Skin of body (tissue), 2 donors: ENCODE measurements around the gene CRX. TPM values are rescaled to one million over a fixed set of nuclear protein-coding genes. Genes with fewer than 3 reads are reported as not detected.
"Not testable (repeated sequence)": the region's sequence is repeated elsewhere in the genome, so short reads cannot be mapped to it uniquely, and the experiment has no call there.

ENCODE experiments used
- DNase-seq: peaks from one replicate; lab custom pipeline; 2025; lab: John Stamatoyannopoulos, UW
- total RNA-seq: library from RNA; depleted of rRNA; stranded (reverse); fragments of >200 nt; gene quantifications from one replicate; pipeline ENCODE4 v1.2.3, GENCODE V29; 2014

The CRX gene
- total RNA-seq, 1 donor from 2014 or later = not detected

DNA sequence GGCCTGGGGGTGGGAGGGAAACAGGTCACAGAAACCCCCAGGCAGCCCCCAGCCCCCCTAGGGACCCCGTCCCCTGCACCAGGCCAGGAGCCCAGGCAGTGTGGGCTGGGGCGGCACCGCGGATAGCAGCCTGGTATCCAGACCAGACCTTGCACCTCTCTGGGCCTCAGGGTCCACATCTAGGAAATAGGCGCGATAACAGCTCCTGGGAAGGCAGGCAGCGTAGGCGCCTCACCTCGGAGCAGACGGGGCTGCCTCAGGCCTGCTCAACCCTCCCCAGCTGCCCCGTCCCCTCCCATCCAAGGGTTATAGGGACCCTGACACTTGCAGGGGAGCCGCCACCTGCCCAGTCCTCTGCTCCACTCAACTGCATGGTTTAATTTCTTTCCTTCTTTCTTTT is 18.1 kb upstream of the CRX start:
- DNase-seq = not testable (repeated sequence)

DNA sequence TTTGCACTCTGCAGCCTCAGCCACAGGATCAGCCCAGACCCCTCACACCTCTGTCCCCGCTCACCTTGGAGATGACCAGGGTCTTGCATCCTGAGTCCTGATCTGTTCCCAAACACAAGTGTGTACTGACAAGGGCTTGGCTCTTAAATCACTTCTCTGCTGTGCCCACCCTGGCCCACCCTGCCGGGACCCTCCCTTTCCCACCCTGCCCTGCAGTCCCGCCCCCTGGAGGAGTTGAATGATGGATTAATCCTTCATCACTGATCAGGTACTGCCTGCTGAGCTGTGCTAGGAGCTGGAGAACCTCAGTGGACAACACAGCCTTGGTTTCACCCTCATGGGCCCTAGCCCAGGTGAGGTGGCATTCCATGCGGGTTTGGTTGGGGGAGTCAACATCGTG is 17.3 kb upstream of the CRX start, which contains the start of gene TPRX1:
Gene TPRX1 (minus strand): TSS at position 101 of the 400 bp plus-strand sequence. CDS start 12 bp downstream, at position 89.
- DNase-seq = not testable (repeated sequence)

DNA sequence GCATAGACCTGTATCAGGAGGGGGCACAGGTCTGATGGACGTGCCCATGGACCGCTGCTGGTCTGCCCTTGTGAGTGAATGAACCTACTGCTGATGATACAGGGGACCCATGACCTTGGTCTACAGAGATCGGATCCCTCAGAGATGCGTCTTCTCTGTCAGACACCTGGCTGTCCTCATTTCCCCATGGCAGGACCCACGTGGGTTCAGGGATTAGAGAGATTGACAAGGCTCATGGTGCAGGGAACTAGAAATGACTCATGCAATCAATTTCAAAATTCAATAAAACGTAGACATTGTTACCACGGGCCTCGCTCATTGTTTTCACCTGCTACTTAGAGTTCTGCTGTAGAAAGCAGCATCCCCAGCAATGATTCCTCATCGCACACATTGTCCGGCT is 16.4 kb upstream of the CRX start:
- no peak for DNase-seq

DNA sequence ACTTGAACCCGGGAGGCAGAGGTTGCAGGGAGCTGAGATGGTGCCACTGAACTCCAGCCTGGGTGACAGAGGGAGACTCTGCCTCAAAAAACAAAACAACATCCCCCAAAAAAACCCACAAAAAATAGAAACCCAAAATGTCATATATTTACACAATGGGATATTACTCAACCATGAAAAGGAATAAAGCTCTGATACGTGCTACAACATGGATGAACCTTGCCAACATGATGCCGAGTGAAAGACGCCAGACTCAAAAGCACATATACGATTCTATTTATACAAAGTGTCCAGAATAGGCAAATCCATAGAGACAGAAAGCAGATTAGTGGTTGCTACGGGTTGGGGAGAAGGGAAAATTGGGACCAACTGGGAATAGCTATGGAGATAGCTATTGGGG is 15.3 kb upstream of the CRX start:
- DNase-seq = no peak

DNA sequence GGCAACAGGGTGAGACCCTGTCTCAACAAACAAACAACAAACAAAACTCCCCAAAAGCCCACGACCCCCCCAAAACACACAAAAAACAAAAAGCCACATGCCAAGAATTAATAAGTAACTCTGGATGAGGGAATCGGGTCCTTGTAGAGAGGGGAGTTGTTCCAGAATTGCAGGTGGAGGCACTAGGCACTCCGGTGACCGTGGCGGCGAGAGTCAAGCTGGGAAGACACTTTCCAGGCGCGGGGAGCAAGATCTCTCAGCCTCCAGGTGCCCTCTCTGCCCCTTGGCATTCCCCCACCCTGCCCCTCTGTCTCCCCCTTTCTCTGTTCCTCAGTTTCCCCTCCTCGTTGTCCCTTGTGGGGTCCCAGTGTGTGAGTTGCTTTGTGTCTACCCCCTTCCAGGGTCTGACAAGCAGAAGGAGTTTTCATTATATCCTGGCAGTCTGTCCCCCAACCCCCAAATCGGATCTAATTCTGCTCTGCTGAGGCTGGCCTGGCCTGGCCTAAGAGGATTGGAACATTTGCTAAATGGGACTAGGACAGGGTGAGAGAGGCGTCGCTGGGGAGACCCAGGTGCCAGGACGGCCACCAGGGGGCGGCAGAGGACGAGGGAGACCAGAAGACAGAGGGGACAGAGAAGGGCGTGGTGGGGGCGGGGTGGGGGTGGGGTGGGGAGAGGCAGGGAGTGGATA is 8.3 kb upstream of the CRX start:
- DNase-seq = no peak

DNA sequence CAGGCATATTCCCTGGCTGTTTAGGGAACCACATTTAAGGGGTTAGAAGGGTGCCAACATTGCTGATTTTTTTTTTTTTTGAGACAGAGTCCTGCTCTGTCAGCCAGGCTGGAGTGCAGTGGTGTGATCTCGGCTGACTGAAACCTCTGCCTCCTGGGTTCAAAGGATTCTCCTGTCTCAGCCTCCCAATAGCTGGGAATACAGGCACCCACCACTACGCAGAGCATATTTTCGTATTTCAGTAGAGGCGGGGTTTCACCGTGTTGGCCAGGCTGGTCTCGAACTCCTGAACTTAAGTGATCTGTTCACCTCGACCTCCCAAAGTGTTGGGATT is 7.8 kb upstream of the CRX start:
- no peak for DNase-seq

DNA sequence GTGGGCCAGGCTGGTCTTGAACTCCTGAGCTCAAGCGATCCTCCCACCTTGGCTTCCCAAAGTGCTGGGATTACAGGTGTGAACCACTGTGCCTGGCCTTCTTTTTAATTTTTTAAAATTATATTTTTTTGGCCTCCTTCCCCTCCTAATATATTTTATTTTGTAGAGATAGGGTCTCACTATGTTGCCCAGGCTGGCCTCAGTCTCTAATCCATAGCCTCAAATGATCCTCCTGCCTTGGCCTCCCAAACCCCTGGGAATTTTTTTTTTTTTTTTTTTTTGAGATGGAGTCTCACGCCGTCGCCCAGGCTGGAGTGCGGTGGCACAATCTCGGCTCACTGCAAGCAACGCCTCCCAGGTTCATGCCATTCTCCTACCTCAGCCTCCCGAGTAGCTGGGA is 5.5 kb upstream of the CRX start:
- not testable (repeated sequence) for DNase-seq

DNA sequence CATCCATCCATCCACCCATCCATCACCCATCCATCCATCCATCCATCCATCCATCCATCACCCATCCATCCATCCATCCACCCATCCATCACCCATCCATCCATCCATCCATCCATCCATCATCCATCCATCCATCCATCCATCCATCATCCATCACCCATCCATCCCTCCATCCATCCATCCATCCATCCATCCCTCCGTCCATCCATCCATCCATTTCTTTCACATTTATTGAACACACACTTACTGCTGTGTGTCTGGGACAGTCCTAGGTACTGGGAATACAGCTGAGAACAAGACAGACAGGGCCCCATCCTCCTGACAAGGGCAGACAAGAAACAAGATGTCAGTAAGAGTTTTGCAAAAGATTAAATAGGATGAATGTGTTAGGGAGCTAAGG is 3.5 kb upstream of the CRX start:
- not testable (repeated sequence) for DNase-seq

DNA sequence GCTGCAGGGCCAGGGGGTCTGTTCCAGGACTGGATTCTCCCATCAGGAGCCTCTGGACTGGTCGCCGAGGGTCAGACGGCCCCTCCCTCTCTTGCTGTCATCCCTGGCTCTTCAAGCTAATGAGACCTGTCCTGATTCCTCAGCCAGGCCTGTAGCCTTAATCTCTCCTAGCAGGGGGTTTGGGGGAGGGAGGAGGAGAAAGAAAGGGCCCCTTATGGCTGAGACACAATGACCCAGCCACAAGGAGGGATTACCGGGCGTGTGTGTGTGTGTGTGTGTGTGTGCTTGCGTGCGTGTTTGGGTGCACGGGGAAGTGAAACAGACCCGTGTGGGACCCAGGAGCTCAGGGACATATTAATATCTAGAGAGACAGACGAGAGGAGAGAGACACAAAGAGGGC is 1.9 kb upstream of the CRX start:
- no peak for DNase-seq

DNA sequence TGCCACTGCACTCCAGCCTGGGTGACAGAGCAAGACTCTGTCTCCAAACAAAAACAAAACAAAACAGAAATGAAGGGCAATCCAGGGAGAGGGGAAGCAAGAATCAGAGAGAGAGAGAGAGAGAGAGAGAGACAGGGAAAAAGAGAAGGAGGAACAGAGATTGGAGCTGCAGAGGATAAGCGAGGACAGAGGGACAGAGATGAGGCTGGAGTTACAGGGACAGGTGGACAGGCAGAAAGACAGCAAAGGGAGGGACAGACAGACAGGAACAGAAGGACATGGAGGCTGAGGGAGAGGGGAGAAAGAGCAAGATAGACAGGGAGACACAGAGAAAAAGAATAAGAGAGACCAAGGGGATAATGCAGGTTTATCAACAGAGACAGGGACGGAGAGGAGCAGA is 1.3 kb upstream of the CRX start:
- no peak for DNase-seq

DNA sequence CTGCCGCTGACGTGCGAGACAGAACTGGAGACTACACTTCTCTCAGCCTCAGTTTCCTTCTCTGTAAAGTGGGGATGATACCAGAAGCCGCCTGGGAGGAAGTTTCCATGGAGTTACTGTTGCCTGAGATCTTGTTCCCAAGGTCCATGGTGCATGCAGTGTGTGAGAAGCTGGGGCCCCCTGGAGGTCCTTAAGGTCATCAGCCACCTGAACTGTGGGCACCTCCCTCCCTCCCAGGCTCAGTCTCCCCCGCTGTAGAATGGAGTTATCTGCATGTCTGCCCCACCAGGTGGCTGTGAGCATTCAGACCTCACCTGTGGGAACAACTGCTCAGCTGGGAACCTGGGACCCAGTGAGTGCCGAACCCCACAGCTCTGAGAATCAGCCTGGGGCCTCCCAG is 2.7 kb downstream of the CRX start:
- DNase-seq = no peak

DNA sequence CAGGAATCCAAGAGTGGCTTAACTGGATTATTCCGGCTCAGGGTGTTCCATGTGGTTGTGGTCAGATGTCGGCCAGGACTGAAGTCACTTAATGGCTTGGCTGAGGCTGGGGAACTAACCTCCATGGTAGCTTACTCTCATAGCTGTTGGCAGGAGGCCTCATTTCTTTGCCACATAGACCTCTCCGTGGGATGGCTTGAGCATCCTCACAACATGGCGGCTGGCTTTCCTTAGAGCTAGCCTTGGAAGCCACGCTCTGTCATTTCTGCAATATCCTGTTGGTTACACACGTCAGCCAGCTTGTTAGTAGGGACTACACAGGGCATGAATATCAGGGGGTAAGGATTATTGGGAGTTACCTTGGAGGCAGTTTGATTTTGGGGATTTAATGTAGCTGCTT is 5.1 kb downstream of the CRX start:
- no peak for DNase-seq

DNA sequence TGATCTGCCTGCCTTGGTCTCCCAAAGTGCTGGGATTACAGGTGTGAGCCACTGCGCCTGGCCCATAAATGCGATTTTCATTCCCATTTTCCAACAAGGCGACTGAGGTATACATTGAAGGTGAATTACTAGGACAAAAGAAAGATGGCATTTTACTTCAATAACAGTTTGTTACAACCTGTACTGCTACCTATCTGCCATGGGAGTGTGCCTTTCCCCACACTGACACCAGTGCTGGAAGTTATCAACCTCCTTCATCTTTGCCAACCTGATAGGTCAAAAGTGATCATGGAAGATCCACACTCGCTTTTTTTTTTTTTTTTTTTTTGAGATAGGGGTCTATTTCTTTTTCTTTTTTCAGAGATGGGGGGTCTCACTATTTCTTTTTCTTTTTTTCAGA is 11.0 kb downstream of the CRX start:
- DNase-seq = no peak

DNA sequence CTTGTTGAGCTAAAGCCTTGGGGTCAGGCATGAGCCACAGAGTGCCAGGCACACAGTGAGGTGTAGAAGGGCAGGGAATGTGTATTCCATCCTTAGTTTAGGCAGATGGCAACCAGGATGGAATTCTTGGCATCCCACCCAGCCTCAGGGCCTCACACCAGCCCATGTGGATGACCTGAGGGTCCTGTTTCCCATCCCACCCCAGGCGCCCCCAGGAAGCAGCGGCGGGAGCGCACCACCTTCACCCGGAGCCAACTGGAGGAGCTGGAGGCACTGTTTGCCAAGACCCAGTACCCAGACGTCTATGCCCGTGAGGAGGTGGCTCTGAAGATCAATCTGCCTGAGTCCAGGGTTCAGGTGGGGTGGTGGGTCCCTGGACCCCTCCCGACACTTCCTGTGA is 14.3 kb downstream of the CRX start:
- no peak for DNase-seq

DNA sequence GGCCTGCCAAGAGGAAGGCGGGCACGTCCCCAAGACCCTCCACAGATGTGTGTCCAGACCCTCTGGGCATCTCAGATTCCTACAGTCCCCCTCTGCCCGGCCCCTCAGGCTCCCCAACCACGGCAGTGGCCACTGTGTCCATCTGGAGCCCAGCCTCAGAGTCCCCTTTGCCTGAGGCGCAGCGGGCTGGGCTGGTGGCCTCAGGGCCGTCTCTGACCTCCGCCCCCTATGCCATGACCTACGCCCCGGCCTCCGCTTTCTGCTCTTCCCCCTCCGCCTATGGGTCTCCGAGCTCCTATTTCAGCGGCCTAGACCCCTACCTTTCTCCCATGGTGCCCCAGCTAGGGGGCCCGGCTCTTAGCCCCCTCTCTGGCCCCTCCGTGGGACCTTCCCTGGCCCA is 17.7 kb downstream of the CRX start:
- DNase-seq = no peak

DNA sequence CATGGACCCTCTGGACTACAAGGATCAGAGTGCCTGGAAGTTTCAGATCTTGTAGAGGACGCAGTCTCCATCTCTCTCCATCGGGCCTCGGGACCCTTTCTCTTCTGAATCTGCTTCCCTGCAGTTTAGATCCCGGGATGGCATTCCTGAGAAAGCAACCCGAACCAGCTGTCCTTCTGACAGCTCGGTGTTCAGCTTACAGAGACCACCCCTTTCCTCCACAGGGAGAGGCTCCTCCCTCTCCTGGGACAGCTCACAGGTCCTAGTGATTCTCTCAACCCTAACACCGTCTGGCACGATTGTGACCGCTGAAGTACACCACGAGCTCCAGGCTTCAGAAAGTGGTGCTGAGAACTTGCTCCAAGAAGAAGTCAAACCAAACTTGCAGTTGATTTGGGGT is 18.2 kb downstream of the CRX start:
- no peak for DNase-seq

DNA sequence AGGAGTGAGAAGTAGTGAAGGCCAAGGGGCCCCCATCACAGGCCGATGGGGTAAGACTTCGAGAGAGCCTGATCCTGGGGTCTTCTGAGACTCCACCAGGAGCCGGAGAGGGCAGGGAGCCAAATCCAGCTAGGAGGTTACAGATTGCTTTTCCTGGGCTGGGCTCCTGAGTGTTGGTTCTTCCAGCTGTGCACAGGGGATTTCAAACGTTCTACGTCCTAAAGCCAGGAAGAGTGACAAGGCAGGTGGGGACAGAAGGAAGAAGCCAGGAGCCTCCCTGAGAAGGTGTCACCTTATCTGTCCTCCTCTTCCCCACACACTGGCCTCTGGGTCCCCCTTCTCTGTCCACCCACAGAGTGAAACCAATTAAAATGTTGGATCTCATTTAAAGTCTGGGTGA is 21.2 kb downstream of the CRX start:
- DNase-seq = no peak

DNA sequence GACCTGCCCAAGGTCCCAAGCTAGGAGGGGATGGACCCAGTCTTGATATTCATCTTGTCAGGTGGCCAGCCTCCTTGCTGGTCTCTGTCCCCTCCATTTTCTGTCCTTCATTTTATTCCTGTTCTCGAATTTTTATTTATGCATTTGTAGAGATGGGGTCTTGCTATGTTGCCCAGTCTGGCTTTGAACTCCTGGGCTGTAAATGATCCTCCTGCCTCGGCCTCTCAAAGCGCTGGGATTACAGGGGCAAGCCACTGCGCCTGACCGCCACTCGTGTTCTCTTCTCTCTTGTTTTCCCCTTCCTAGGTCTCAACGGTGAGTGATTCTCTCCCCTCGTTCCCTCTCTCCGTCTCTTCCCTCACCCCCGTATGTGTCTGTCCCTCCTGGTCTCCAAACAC is 26.7 kb downstream of the CRX start:
- DNase-seq = no peak

DNA sequence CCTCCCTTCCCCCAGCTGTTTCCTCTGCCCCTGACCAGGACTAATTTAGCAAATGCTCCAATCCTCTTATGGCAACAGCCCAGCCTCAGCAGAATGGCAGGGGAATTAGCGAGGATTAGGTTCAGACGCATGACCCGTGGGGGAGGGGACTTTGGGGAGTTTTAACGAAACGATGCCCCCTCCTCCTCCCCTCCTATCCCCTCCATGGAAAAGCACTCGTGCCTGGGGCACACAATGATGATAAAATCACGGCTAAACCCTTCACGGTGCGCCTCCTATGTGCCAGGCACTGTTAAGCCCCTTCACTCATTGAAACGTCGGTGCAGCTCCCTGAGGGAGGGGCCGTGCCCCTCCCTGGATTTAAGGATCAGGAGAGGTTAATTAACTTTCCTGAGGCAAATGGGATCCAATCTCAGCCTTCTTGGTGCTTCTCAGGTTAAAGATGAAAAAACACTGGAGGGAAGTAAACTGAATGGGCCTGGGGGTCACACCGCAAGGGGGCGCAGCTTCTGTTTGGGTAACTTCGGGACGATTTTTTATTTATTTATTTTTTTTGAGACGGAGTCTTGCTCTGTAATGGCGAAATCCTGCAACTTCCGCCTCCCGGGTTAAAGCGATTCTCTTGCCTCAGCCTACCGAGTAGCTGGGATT is 27.2 kb downstream of the CRX start:
- no peak for DNase-seq

DNA sequence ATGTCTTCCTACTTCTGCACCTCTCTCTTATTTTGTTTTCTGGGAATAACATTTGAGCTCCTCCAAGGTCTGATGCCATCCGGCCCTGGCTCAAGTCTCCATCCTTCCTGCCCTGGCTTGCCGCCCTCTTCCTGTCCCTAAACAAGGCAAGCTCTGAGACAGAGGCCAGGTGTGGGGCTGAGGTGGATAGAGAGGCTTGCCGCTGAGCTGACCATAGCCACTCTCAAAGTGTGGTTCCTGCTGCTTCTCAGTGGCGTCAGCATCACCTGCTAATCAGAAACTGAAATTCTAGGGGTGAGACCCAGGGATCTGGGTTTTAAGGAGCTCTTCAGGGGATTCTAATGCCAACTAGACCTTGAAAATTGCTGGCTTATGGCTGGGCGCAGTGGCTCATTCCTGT is 31.3 kb downstream of the CRX start:
- no peak for DNase-seq

DNA sequence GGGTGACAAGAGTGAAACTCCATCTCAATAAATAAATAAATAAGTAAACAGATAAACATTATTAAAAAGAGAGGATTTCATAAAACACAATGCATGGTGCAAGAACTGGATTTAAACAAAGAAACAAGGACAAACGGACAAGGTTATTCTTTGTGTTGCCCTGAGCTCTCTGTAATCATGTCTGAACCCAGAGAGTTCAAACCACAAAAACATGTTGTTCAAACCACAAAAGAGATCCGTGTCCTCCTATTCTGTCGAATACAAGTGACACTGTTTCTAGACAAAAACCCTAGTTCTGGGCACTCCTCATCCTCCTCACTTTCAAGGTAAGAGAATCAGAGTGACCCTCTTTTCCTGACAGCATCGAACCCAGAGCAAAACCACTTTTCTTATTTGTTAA is 32.7 kb downstream of the CRX start:
- DNase-seq = no peak

DNA sequence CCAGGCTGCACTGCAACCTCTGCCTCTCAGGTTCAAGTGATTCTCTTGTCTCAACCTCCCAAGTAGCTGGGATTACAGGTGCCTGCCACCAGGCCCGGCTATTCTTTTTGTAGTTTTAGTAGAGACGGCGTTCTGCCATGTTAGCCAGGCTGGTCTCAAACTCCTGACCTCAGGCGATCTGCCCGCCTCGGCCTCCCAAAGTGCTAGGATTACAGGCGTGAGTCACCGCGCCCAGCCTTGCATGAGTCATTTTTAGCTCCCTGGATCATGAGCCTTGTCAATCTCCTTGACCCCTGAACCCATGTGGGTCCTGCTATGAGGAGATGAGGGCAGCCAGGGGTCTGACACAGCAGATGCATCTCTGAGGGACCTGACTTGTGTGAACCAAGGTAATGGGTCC is 36.5 kb downstream of the CRX start:
- DNase-seq = not testable (repeated sequence)

DNA sequence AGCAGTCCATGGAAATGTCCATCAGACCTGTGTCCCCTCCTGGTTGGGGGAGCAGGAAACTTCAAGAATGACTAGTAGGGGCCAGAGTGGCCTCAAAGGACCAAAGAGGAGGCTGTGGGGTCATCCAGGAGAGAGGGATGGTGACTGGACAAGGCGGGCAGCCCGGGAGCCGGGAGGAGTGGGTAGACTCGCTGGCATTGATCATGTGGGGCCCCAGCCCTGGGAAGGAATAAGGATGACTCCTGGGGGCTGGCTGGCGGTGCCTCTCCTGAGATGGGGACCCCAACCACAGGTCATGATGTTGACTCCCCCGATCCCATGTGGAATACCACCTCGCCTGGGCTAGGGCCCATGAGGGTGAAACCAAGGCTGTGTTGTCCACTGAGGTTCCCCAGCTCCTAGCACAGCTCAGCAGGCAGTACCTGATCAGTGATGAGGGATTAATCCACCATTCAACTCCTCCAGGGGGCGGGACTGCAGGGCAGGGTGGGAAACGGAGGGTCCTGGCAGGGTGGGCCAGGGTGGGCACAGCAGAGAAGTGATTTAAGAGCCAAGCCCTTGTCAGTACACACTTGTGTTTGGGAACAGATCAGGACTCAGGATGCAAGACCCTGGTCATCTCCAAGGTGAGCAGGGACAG is 37.0 kb downstream of the CRX start, which contains the start of gene TPRX2:
Gene TPRX2 (plus strand): TSS at position 590 of the 640 bp plus-strand sequence. CDS start 12 bp downstream, at position 602.
- DNase-seq = not testable (repeated sequence)
